A549 treated with Mapracorat at 1 μM for 4 hours (cell line): ENCODE data around the gene MAJIN. TPM values are rescaled to one million over a fixed set of nuclear protein-coding genes. Genes with fewer than 3 reads are reported as not detected.

Experiments
- total RNA-seq: library from RNA; stranded (reverse); fragments of 200-300 nt; extraction: Qiagen RNA extraction; gene quantifications from 5 replicates; pipeline ENCODE4 v1.2.3, GENCODE V29; 2022

Gene MAJIN, protein sequence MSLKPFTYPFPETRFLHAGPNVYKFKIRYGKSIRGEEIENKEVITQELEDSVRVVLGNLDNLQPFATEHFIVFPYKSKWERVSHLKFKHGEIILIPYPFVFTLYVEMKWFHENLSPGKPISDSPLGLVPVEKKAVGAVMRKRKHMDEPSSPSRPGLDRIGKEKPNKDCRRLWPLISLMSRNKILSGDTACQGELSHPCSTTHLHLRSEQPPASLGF
- total RNA-seq: not detected in 5 replicates

DNA sequence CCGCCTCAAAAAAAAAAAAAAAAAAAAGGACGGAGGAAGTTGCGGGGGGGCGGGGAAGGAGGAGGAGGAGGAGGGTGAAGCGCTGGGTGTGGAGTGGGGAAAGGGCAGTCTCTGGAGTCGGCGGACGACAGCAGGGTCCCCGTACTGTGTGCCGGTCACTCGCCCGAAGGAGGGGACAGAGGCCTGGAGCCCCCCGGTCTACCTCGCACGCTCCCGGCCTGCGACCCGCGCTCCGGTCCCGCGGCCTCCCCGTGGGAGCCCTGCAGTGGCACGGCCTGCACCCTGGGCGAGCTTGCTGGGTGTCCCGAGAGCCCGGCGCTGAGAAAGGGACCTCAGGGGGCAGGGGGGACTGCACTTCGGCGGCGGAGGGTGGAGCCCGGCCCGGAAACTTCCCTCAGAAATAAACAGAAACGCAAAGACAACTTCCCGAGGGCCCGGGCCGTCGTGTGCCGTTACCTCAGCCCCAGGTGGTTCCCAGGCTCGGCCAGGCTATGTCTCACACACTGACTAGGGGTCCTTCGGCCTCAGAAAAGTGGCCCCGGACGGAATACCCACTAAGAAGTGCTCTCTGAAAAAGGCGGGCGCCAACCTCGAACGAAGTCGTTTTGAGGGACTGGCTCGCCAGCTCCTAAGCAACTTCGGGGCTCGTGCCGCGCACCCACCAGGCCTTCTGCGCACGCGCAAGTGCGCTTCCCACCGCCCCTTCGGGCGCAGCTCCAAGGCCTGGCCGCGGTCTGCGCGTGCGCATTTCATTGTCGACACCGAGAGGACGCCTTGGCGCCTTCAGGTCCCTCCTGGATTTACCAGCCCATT lies at the start of gene MAJIN:
MAJIN (minus strand) TSS at position 688 of the 813 bp plus-strand sequence. CDS start 12,703 bp downstream, outside the sequence.

DNA sequence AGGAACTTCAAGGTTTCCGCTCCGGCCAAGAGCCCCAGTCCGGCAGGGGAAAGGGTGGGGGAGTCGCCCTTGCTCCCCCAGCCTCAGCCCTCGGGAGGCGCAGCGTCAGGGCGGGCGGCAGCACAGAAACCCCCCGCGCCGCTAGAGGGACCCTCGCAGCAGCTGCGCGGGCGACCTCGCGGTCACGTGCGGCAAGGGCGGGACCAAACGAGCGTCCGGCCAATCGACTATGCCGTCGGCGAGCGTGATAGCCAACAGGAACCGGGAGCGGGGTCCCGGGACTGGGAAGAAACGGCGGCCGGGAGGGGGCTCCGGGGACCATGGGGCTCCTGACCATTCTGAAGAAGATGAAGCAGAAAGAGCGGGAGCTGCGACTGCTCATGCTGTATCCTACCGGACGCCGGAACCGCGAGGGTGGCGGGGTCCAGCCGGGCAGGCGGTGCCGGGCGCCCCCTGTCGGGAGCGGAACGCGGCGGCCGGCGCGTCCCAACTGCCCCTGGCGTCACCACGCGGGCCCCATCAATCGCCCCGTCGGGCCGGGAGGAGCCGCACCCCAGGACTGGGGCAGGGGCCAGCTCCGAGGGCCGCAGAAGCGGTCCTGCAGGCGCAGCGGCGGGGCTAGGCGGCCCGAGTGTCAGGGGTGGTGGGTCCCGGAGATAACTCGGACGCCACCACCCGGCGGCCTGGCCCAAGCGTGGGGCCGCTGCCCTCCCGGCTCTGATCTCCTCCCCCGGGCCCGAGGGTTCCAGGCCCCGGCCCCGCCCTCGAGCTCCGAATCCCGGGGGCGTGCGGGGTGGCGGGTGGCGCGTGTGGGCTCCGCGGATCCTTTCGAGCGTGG lies 42.2 kb upstream of the MAJIN start, which contains the start of gene ARL2:
ARL2 (plus strand) TSS at position 273 of the 838 bp plus-strand sequence; CDS start at position 321, 48 bp downstream.

DNA sequence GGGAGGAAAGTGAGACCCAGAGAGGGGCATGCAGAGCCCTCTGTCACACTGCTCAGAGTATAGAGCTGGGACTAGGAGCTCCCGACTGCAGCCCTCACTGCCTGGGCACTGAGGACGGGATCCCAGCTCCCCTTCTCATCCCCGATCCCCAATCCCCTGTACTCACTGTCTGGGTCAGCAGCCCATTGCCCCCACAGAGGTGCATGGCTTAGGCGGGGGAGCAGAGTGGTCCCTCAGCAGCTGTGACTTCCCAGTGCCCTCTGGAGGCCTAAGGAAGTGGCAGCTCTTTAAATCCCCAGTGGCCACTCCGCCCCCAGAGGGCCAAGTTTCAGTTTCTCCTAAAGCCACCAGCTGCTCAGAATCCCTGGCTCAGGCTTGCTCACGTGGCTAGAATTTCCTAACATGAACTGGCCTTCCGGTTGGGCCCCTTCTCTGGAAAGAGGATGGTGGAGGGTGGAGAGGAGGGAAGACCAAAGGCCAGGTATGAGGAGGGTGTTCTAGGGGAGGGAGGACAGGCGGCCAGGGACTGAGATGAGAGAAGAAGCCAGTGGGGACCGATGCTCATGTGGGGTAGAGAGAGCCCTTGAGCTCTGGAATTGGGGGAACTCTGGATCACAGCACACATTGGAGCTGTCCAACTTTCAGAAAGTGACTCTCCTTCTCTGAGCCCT lies 24.9 kb upstream of the MAJIN start, which contains the start of gene BATF2:
BATF2 (minus strand) TSS at position 262 of the 671 bp plus-strand sequence; CDS start at position 205, 57 bp downstream.

DNA sequence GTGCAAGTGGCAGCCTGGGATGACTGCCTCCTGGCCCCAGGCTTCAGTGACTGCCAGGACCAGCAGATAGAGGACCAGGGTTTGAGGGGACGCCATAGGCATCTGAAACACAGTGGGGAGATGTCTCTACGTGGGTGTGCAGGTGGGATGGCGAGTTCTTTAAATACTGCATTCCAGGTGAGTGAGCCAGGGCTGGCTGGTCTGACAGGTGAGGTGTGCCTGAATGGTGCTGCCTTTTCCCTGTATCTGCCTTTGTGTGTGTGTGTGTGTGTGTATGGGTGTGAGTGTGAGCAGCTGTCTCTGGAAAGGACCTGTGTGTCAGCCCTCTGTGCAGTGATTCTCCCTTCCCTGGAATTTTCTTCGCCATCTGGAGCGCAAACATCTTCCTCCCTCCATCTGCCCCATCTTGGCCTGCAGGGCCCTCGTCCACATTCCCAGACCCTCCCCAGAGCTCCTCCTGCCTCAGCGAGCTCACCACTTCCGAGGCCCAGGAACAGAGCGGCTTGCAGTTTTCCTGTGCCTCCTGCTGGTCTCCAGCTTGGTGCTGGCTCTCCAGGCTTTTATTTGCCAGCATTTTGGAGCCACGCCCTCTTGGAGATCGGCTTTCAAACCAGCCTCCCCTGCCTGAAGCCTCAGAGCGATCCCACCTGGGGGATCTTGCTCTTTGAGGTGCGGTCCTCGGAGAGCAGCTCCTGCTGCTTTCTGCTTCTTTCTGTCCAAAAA lies 36.4 kb downstream of the MAJIN start, which contains the start of gene GPHA2:
GPHA2 (minus strand) TSS at position 535 of the 723 bp plus-strand sequence; CDS start at position 102, 433 bp downstream.

DNA sequence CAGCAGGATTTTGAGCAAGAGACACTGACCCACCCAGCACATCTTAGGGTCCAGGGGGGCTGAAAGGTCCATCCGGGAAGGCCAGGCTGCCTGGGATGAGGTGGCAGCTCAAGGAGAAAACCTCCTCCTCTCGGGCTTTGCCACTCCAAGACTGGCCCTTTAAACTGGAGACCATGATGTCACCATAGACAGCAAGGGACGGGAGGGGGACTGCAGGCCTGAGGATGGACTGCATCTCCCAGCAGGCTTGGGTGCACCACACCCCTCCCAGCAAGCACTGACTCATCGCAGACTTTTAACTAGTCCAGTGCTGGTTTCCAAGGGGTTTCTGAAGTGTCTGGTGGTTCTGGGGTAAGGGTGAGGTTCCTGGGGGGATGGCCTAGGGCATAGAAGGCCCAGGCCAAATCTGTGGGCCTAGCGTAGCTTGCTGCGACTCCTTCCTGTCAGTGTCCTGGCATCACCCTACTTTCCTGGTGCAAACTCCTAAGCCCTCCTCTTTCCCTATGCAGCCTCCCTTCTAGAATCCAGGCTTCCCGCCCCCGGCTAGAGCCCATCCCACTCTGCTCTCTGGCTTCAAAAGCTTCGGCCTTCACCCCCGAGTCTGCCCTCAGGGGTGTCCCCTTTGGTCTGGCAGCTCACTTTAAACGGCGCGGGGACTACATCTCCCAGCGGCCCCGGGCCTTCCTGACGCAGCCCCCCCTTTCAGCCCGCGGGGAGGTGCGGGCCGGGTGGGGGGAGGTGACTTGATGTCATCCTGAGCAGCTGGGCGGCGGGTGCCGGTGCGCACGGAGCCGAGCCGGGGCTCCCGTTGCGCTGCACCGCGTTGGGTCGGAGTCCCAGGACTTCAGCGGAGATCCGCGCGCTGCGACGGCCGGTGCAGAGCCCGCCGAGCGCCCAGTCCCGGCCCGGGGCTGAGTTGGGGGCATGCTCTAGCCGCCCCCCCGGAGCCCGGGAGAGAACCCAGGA lies 47.7 kb downstream of the MAJIN start, which contains the start of gene PPP2R5B:
PPP2R5B (plus strand) TSS at position 746 of the 966 bp plus-strand sequence. CDS start 1,046 bp downstream, outside the sequence.

DNA sequence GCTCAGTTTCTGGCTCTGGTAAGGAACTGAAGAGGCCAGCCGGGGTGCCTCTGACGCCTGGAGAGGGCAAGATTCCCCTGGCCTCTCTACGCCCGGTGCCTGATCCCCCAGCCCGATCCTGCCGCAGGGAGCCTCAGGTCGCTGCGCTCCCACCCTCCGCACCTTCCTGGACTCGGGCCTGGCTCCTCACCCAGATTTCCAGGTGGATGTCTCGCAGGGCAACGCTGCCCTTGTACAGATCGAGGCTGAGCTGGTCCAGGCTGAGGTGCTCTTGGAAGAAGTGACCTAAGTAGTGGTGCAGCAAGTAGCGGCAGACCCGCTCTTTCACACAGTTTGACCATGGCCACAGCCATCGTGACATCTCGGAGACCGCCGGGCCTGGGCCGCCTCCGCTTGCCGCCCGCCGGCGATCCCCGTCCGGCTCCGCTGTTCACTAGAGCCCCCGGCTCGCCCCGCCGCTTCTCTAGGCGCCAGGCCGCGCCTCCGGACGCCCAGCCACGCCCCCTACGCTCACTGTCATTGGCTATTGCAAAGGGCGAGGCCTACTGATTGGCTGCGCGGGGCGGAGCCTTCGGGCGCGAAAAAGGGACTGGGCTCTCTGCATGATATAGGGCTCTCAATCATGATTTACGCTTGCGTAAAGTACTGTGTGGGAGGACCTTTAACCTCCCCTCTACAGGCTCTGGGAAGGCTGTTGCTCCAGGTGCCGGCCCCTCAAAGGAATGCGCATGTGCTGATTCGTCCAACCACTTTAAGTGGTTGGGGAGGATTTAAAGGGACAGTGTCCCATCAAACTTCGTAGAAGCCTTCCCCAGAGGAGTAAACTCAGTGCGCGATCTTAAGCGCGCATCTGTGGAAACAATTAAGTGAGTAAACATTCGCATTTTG lies 54.9 kb downstream of the MAJIN start, which contains the start of gene ATG2A:
ATG2A (minus strand) TSS at position 435 of the 888 bp plus-strand sequence; CDS start at position 361, 74 bp downstream.

Other genes with a start within 250 kb of the MAJIN start
- 0.16 to 0.62 TPM (median 0.35 TPM) in 5 replicates for gene NRXN2, start 248.9 kb downstream of the MAJIN start, total RNA-seq
- 1.2 to 1.9 TPM (median 1.4 TPM) in 5 replicates for gene RASGRP2, start 228.0 kb downstream of the MAJIN start, total RNA-seq
- 0.13 to 0.63 TPM (median 0.32 TPM) in 5 replicates for gene PYGM, start 212.1 kb downstream of the MAJIN start, total RNA-seq
- gene SF1, start 193.6 kb downstream of the MAJIN start, total RNA-seq: 151 to 207 TPM (median 159 TPM) in 5 replicates
- gene MAP4K2, start 168.9 kb downstream of the MAJIN start, total RNA-seq: 5.8 to 9.0 TPM (median 8.5 TPM) in 5 replicates
- 26.2 to 40.7 TPM (median 38.5 TPM) in 5 replicates for gene MEN1, start 161.6 kb downstream of the MAJIN start, total RNA-seq
- gene CDC42BPG, start 127.5 kb downstream of the MAJIN start, total RNA-seq: 0.93 to 2.0 TPM (median 1.5 TPM) in 5 replicates
- gene EHD1, start 93.5 kb downstream of the MAJIN start, total RNA-seq: 94.9 to 123 TPM (median 115 TPM) in 5 replicates
- 11.8 to 22.6 TPM (median 21.0 TPM) in 5 replicates for gene ATG2A, start 54.9 kb downstream of the MAJIN start, total RNA-seq
- gene PPP2R5B, start 47.4 kb downstream of the MAJIN start, total RNA-seq: 3.2 to 5.4 TPM (median 4.7 TPM) in 5 replicates
- gene GPHA2, start 36.2 kb downstream of the MAJIN start, total RNA-seq: not detected in 5 replicates
- 0.71 to 1.1 TPM (median 0.85 TPM) in 5 replicates for gene BATF2, start 24.9 kb upstream of the MAJIN start, total RNA-seq
- 175 to 188 TPM (median 183 TPM) in 5 replicates for gene ARL2, start 42.1 kb upstream of the MAJIN start, total RNA-seq
- gene SNX15, start 55.3 kb upstream of the MAJIN start, total RNA-seq: 19.9 to 24.2 TPM (median 23.1 TPM) in 5 replicates
- 34.7 to 55.9 TPM (median 53.9 TPM) in 5 replicates for gene SAC3D1, start 69.1 kb upstream of the MAJIN start, total RNA-seq
- not detected in 5 replicates for gene NAALADL1, start 86.4 kb upstream of the MAJIN start, total RNA-seq
- gene CDCA5, start 111.9 kb upstream of the MAJIN start, total RNA-seq: 57.4 to 76.9 TPM (median 71.1 TPM) in 5 replicates
- gene ZFPL1, start 112.1 kb upstream of the MAJIN start, total RNA-seq: 31.8 to 34.2 TPM (median 32.7 TPM) in 5 replicates
- 50.7 to 52.5 TPM (median 51.8 TPM) in 5 replicates for gene VPS51, start 124.1 kb upstream of the MAJIN start, total RNA-seq
- gene TM7SF2, start 139.8 kb upstream of the MAJIN start, total RNA-seq: 4.9 to 8.6 TPM (median 5.3 TPM) in 5 replicates
- 13.6 to 22.7 TPM (median 21.9 TPM) in 5 replicates for gene ZNHIT2, start 145.6 kb upstream of the MAJIN start, total RNA-seq
- 820 to 1,063 TPM (median 1,025 TPM) in 5 replicates for gene FAU, start 150.0 kb upstream of the MAJIN start, total RNA-seq
- 68.5 to 73.4 TPM (median 70.9 TPM) in 5 replicates for gene MRPL49, start 150.2 kb upstream of the MAJIN start, total RNA-seq
- gene SYVN1, start 162.4 kb upstream of the MAJIN start, total RNA-seq: 27.8 to 40.9 TPM (median 37.6 TPM) in 5 replicates
- gene SPDYC, start 198.1 kb upstream of the MAJIN start, total RNA-seq: not detected in 5 replicates
- gene CAPN1, start 209.8 kb upstream of the MAJIN start, total RNA-seq: 90.3 to 122 TPM (median 113 TPM) in 5 replicates